Chondrocyte (in vitro differentiated cells): ENCODE results near the gene SMAD6. TPM values are rescaled to one million over a fixed set of nuclear protein-coding genes. Genes with fewer than 3 reads are reported as not detected.
A peak's percentile ranks its signal among the peaks of the same experiment; 100 is the strongest.

Experiments used
- DNase-seq: peaks from one replicate; pipeline ENCODE4 v3.0.0; 2021; ENCODE audit warnings: mixed read lengths, low spot score
- H3K27ac Mint-ChIP-seq: one replicate; pipeline ENCODE4 v1.8.0; 2021; ENCODE audit warnings: mild to moderate bottlenecking, moderate library complexity, mixed read lengths; ENCODE audit not compliant: unreplicated experiment
- H3K27me3 Mint-ChIP-seq: 2 replicates; pipeline ENCODE4 v1.8.0; 2021; ENCODE audit warnings: low read depth, mixed read lengths
- H3K36me3 Mint-ChIP-seq: 2 replicates; pipeline ENCODE4 v1.8.0; 2021; ENCODE audit warnings: low read depth, mixed read lengths
- H3K4me1 Mint-ChIP-seq: 2 replicates; pipeline ENCODE4 v1.8.0; 2021; ENCODE audit warnings: low read depth, mild to moderate bottlenecking, mixed read lengths
- H3K4me3 Mint-ChIP-seq: one replicate; pipeline ENCODE4 v1.8.0; 2021; ENCODE audit warnings: mild to moderate bottlenecking, moderate library complexity, mixed read lengths; ENCODE audit not compliant: unreplicated experiment
- H3K9me3 Mint-ChIP-seq: 2 replicates; pipeline ENCODE4 v1.8.0; 2021; ENCODE audit warnings: low read depth, mixed read lengths
- total RNA-seq: library from RNA; stranded (reverse); gene quantifications from 3 replicates; pipeline ENCODE4 v1.2.1, GENCODE V29; 2021
- TF ChIP-seq, protein P1 (sequence below): fragments of 200-600 bp; sonication (generic); IDR thresholded peaks from 2 replicates; pipeline ENCODE4 v1.5.0; 2021; ENCODE audit warnings: antibody characterized with exemption, mild to moderate bottlenecking, moderate library complexity

Gene SMAD6
- total RNA-seq, 1 donor from 2014 or later = 5.2 TPM

DNA sequence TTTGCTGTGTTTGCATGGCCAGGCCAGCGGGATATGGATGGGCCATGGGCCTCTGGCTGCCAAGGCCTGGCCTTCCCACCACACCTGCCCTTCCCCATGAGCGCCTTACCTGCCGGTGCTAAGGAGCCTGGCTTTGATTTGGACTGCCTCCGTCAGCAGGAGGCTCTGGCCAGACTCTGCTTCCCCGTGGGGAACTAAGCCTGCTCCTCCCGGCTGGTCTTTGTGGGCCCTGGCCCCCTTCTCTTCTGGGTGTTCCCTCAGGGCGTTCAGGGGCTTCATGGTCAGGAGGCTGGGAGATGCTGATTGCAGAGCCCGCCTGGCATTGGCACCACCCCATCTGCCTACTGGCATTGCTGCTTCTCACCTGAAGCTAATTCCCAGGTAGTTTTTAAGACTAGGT, 45.2 kb downstream of the SMAD6 start:
- Mint-ChIP-seq H3K4me3 (no peak overlapping the region), H3K36me3 (peaks cover 2% of the 10 kb centered on the region), H3K27ac (no peak overlapping the region), H3K9me3 (no peaks in the 10 kb centered on the region), H3K4me1 (peaks cover 47% of the 10 kb centered on the region), H3K27me3 (no peaks in the 10 kb centered on the region)
- no peak for DNase-seq
- TF ChIP-seq, protein P1, sequence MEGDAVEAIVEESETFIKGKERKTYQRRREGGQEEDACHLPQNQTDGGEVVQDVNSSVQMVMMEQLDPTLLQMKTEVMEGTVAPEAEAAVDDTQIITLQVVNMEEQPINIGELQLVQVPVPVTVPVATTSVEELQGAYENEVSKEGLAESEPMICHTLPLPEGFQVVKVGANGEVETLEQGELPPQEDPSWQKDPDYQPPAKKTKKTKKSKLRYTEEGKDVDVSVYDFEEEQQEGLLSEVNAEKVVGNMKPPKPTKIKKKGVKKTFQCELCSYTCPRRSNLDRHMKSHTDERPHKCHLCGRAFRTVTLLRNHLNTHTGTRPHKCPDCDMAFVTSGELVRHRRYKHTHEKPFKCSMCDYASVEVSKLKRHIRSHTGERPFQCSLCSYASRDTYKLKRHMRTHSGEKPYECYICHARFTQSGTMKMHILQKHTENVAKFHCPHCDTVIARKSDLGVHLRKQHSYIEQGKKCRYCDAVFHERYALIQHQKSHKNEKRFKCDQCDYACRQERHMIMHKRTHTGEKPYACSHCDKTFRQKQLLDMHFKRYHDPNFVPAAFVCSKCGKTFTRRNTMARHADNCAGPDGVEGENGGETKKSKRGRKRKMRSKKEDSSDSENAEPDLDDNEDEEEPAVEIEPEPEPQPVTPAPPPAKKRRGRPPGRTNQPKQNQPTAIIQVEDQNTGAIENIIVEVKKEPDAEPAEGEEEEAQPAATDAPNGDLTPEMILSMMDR = no peak

DNA sequence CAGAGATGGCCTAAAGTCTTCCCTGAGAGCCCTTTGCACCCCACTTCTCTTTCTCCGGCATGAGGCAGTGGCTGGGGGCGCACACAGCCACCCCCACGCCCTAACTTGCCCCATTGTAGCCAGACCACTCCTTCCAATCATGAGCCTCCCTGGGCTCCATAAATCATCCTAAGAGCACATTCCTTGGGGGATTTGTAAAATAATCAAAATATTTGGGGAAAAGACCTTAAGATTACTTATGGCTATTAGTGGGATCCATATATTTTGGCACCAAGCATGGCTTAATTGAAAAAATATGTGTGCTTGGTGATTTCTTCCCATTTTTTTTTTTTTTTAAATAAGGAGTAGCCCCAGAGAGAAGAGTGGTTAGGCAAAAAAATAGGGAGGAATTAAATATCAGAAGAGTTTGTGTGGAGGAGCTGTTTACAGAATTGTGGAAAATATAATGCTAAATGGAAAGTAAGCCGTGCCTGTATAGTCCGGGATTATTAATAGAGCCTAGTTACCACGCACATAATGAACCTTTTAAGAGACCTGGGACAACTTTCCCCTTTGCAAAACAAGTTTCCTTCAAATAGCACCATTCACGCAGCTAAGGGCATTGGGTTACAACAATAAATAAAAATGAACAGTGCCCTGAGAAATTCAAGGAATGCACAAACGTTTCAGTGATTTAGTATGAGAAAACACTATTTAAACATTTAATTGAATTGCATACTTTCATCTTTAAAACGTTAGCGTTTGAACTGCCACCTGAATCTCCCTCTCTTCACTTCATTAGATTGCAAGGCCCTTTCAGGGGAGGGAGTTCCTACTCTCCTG, 46.1 kb downstream of the SMAD6 start:
- H3K9me3 Mint-ChIP-seq = no peaks in the 10 kb centered on the region
- TF ChIP-seq, protein P1 = no peak
- peak overlapping the region; percentile 88 for H3K27ac Mint-ChIP-seq
- peaks cover 48% of the 10 kb centered on the region for H3K4me1 Mint-ChIP-seq
- H3K27me3 Mint-ChIP-seq = no peaks in the 10 kb centered on the region
- no peak overlapping the region for H3K4me3 Mint-ChIP-seq
- H3K36me3 Mint-ChIP-seq = peaks cover 2% of the 10 kb centered on the region
- DNase-seq = no peak

DNA sequence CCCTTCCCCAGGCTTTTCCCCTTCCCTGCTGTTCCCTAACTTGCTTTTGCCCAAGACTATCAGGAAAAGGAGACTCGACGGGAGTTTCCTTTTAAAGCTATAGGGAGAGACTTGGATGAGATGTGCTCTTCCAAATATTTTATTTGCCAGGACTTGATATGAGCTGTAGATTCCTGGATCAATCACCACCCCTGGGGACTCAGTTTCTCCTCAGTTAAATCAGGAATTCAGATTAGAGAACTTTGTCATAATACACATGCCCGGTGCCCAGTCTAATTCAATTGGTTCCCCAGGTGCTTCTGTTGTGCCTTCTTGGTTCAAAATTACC, 46.6 kb downstream of the SMAD6 start:
- no peak for DNase-seq
- TF ChIP-seq, protein P1 = no peak
- Mint-ChIP-seq H3K4me1 (peaks cover 49% of the 10 kb centered on the region), H3K9me3 (no peaks in the 10 kb centered on the region), H3K27me3 (no peaks in the 10 kb centered on the region), H3K27ac (peak overlapping the region; percentile 88), H3K36me3 (peaks cover 2% of the 10 kb centered on the region), H3K4me3 (no peak overlapping the region)

DNA sequence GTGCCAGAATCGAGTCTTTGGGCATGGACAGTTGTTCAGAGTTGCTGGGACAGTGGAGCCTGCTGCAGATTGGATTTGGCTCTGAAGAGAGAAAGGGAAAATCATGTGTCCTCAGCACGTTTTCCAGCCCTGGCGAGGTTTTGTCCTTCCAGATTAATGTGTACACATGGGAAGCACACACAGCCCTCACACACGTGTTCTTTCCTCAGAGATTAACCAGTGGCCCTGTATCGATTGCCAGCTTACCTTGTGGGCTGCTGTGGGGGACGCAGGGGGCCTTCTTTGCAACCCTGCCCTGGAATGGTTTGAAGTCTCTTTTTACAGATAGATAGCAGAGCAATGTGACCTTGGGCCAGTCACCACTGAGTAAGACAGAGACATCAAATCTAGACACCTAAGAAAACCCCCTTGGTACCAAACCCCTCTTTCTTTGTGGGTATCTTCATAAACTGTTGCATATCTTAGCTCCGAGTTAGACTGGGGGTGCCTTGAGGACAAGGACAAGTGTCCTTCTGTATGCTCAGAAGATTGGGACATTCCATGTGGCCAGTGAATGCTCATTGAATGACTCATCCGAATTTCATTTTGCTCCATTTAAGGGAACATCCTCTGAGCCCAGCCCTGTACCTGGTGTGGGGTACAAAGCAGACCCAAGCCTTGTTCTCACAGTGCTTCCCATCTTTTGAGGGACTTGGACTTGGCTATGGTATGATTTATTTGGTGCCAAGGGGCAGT, 48.0 kb downstream of the SMAD6 start:
- TF ChIP-seq, protein P1 = no peak
- Mint-ChIP-seq H3K4me1 (peaks cover 49% of the 10 kb centered on the region), H3K4me3 (no peak overlapping the region), H3K27ac (no peak overlapping the region), H3K36me3 (peaks cover 5% of the 10 kb centered on the region), H3K9me3 (peaks cover under 1% of the 10 kb centered on the region), H3K27me3 (no peaks in the 10 kb centered on the region)
- DNase-seq = no peak

DNA sequence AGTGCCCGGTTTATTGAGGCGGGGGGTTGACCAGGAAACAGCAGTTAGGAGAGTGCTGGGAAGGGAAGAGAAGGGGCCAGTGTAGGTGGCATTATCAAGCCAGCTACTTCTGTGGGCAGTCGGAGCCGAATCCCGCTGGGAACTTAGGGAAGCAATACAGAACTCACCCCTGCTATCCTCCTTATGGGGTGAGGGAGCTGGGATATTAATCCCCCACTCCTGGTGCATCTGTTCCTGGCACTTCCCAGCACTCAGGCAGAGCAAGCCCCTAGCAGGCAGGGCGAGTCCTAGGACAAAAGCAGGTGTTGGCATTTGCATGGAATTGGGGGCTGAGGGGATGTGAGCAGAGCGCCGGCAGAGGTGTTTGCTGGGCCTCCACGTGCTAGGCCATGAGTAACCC, 48.6 kb downstream of the SMAD6 start:
- no peak overlapping the region for H3K27ac Mint-ChIP-seq
- H3K9me3 Mint-ChIP-seq = peaks cover 5% of the 10 kb centered on the region
- peaks cover 7% of the 10 kb centered on the region for H3K36me3 Mint-ChIP-seq
- peaks cover 49% of the 10 kb centered on the region for H3K4me1 Mint-ChIP-seq
- DNase-seq = no peak
- no peak overlapping the region for H3K4me3 Mint-ChIP-seq
- no peaks in the 10 kb centered on the region for H3K27me3 Mint-ChIP-seq
- TF ChIP-seq, protein P1 = no peak
